ENCODE results near the gene CYP1A2.

GRCh38 chr15:74773731-74774252 lies 25.1 kb downstream of the CYP1A2 start:
- TF ChIP-seq POLR2A (IDR thresholded peaks at IDR 0.05; ENCODE audit: low read depth, low read length) (no peak), POLR2AphosphoS5 (IDR thresholded peaks at IDR 0.05; ENCODE audit: low read depth, low read length) (no peak), TAF1 (IDR thresholded peaks at IDR 0.05; ENCODE audit: low read depth, low read length) (no peak), SPI1 (IDR thresholded peaks at IDR 0.05; ENCODE audit: low read depth, low read length) (no peak)
